Measurements from ENCODE around the gene ARHGEF37.

GRCh38 chr5:149656576-149657182, 75.4 kb downstream of the ARHGEF37 start:
- TF ChIP-seq CTCF (conservative IDR thresholded peaks at IDR 0.05; ENCODE audit: low read length) = peak; percentile 86
- no peak for TF ChIP-seq EZH2phosphoT487 (IDR thresholded peaks at IDR 0.05; ENCODE audit: borderline replicate concordance)

Data from Loucy (cell line).